KMS-11 (cell line): ENCODE measurements around the gene STK25.

Experiments used
- H2AFZ ChIP-seq: fragments of 200-600 bp; sonication (generic); 2 replicates; pipeline ENCODE4 v1.6.1; 2016; ENCODE audit warnings: antibody characterized with exemption, mixed run types, low read depth
- H3K27ac ChIP-seq: fragments of 200-600 bp; sonication (generic); 2 replicates; pipeline ENCODE4 v1.6.1; 2016; ENCODE audit warnings: mild to moderate bottlenecking, mixed run types
- H3K27me3 ChIP-seq: fragments of 200-600 bp; sonication (generic); 2 replicates; pipeline ENCODE4 v1.6.1; 2017; ENCODE audit warnings: mild to moderate bottlenecking, low read depth, mixed run types, moderate library complexity; ENCODE audit not compliant: insufficient read depth
- H3K36me3 ChIP-seq: fragments of 200-600 bp; sonication (generic); 2 replicates; pipeline ENCODE4 v1.6.1; 2017; ENCODE audit warnings: mild to moderate bottlenecking, mixed run types; ENCODE audit not compliant: insufficient read depth
- H3K4me1 ChIP-seq: fragments of 200-600 bp; sonication (generic); 2 replicates; pipeline ENCODE4 v1.6.1; 2016; ENCODE audit warnings: mild to moderate bottlenecking, low read depth, mixed run types; ENCODE audit not compliant: poor library complexity, severe bottlenecking
- H3K4me2 ChIP-seq: fragments of 200-600 bp; sonication (generic); 2 replicates; pipeline ENCODE4 v1.7.0; 2016; ENCODE audit warnings: mild to moderate bottlenecking, mixed run types
- H3K4me3 ChIP-seq: fragments of 200-600 bp; sonication (generic); IDR thresholded peaks from 2 replicates; pipeline ENCODE4 v1.6.1; 2017; ENCODE audit warnings: low read depth, low read length, mixed read lengths; ENCODE audit not compliant: insufficient read depth
- H3K79me2 ChIP-seq: fragments of 200-600 bp; sonication (generic); 2 replicates; pipeline ENCODE4 v1.6.1; 2016; ENCODE audit warnings: low read depth, mixed run types; ENCODE audit not compliant: insufficient read depth
- H3K9ac ChIP-seq: fragments of 200-600 bp; sonication (generic); 2 replicates; pipeline ENCODE4 v1.6.1; 2016; ENCODE audit warnings: mild to moderate bottlenecking, mixed run types
- H4K20me1 ChIP-seq: fragments of 200-600 bp; sonication (generic); 2 replicates; pipeline ENCODE4 v1.6.1; 2016; ENCODE audit warnings: mild to moderate bottlenecking, mixed run types; ENCODE audit not compliant: insufficient read depth
- TF ChIP-seq, protein P1 (sequence below): fragments of 200-600 bp; sonication (generic); conservative IDR thresholded peaks from 2 replicates; pipeline ENCODE4 v1.6.1; 2017; ENCODE audit warnings: low read depth, mild to moderate bottlenecking, antibody characterized with exemption, low read length, moderate library complexity, mixed read lengths

Gene STK25

DNA sequence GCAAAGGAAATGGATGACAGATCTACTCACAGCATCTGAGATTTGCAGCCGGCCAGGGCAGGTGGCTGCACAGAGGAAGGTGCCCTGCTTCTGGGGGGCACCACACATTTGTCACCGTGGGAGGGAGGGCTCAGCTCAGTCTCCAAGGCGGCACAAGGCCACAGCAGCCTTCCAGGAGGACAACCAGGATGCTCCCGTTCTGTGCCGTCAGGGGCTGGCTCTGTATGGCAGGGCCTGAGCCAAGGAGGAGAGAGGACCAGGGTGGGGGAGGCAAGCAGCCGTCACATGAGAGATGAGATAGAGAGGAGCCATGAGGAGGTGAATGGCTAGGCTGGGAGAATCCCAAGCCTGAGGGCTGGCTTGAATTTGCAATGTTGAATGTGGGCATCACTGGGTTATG is 45.6 kb upstream of the STK25 start:
- Histone ChIP-seq H3K4me3 (no peak overlapping the region), H4K20me1 (no peaks in the 10 kb centered on the region), H3K79me2 (no peaks in the 10 kb centered on the region), H3K27ac (no peak overlapping the region), H3K4me1 (no peaks in the 10 kb centered on the region), H2AFZ (no peak overlapping the region), H3K9ac (no peak overlapping the region), H3K36me3 (no peaks in the 10 kb centered on the region), H3K4me2 (no peak overlapping the region), H3K27me3 (no peaks in the 10 kb centered on the region; the same call in 1 of the 2 replicates)
- TF ChIP-seq, protein P1, sequence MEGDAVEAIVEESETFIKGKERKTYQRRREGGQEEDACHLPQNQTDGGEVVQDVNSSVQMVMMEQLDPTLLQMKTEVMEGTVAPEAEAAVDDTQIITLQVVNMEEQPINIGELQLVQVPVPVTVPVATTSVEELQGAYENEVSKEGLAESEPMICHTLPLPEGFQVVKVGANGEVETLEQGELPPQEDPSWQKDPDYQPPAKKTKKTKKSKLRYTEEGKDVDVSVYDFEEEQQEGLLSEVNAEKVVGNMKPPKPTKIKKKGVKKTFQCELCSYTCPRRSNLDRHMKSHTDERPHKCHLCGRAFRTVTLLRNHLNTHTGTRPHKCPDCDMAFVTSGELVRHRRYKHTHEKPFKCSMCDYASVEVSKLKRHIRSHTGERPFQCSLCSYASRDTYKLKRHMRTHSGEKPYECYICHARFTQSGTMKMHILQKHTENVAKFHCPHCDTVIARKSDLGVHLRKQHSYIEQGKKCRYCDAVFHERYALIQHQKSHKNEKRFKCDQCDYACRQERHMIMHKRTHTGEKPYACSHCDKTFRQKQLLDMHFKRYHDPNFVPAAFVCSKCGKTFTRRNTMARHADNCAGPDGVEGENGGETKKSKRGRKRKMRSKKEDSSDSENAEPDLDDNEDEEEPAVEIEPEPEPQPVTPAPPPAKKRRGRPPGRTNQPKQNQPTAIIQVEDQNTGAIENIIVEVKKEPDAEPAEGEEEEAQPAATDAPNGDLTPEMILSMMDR, result no peak

DNA sequence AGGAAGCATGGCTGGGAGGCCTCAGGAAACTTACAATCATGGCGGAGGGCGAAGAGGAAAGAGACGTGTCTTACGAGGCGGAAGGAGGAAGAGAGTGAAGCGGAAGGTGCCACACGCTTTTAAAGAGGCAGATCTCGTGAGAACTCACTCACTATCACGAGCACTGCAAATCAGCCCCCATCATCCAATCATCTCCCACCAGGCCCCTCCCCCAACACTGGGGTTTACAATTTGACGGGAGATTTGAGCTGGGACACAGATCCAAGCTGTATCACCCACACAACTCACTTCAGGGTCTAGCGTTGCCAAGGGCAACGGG is 45.1 kb upstream of the STK25 start:
- TF ChIP-seq, protein P1, result no peak
- Histone ChIP-seq H3K27ac (no peak overlapping the region), H3K36me3 (no peaks in the 10 kb centered on the region), H3K9ac (no peak overlapping the region), H3K79me2 (no peaks in the 10 kb centered on the region), H2AFZ (no peak overlapping the region), H3K4me3 (no peak overlapping the region), H3K27me3 (no peaks in the 10 kb centered on the region; the same call in 1 of the 2 replicates), H3K4me2 (no peak overlapping the region), H4K20me1 (no peaks in the 10 kb centered on the region), H3K4me1 (no peaks in the 10 kb centered on the region)

DNA sequence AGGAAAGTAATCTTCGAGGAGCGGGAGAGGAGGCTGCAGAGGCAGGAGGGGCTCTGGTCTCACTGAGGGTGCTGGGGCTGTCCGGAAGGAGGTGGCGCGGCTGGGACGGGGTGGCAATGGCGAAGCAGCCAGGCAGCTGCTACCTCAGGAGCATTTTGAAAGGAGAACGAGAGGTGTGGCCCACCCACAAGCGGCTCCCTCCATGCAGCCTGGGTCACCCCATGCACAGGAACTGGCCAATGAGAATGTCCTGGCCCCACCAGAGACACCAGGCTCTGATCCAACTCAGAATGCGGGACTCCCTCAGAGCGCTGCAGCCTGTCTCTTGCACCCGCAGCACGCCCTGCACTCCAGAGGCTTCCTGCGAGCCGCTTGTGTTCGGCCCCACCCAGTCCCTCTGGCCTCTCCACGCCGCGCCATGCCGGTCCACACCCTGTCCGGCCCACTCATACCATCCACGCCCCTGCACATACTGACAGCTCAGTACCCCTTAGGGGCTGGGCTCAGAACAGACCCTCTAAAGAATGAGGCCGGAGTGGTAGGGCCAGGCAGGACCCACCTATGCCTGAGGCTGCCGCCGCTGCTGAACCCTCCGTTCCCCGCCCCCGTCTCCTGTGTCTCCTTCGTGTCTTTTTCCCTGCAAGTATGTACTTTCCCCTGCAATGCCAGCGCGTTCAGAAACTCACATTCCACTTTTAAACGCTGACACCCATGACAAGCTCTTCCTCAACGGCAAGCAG is 43.8 kb upstream of the STK25 start:
- Histone ChIP-seq H3K27me3 (no peaks in the 10 kb centered on the region; the same call in 1 of the 2 replicates), H3K27ac (no peak overlapping the region), H2AFZ (no peak overlapping the region), H3K36me3 (no peaks in the 10 kb centered on the region), H4K20me1 (no peaks in the 10 kb centered on the region), H3K4me2 (no peak overlapping the region), H3K79me2 (no peaks in the 10 kb centered on the region), H3K4me3 (no peak overlapping the region), H3K9ac (no peak overlapping the region), H3K4me1 (no peaks in the 10 kb centered on the region)
- TF ChIP-seq, protein P1, result no peak

DNA sequence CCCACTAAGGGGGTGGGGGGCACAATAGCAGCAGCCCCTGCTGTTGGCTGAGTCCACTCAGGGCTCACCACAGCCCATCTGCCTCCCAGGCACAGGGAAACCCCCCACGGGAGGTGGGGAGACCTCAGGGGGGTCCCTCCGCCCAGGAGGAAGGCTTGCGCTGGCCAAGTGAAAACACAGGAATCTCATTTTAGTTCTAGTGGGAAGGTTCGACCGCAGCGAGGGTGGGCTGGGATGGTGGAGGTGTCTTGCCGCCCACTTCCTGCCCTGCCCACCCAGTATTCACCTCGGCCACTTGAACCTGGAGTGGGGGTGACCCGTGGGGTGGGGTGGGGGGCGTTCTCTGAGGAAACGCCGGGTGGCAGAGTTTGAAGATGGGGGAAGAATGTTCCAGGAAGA is 43.2 kb upstream of the STK25 start:
- Histone ChIP-seq H3K79me2 (no peaks in the 10 kb centered on the region), H3K27me3 (no peaks in the 10 kb centered on the region; the same call in 1 of the 2 replicates), H3K36me3 (no peaks in the 10 kb centered on the region), H3K4me1 (no peaks in the 10 kb centered on the region), H3K9ac (no peak overlapping the region), H2AFZ (no peak overlapping the region), H3K4me2 (no peak overlapping the region), H3K4me3 (no peak overlapping the region), H4K20me1 (no peaks in the 10 kb centered on the region), H3K27ac (no peak overlapping the region)
- TF ChIP-seq, protein P1, result no peak
